Stimulated activated CD8-positive, alpha-beta memory T cell treated with anti-CD3 and anti-CD28 coated beads, Interleukin-15, amount 100 ng/mL, for 24 hours (primary cell): ENCODE results near the gene RFX2.
"Not testable (repeated sequence)": the region's sequence is repeated elsewhere in the genome, so short reads cannot be mapped to it uniquely, and the experiment has no call there.

ENCODE experiments used
- DNase-seq: peaks from one replicate; pipeline ENCODE4 v3.0.0-alpha.2; 2020; ENCODE audit warnings: low read depth

Gene RFX2

DNA sequence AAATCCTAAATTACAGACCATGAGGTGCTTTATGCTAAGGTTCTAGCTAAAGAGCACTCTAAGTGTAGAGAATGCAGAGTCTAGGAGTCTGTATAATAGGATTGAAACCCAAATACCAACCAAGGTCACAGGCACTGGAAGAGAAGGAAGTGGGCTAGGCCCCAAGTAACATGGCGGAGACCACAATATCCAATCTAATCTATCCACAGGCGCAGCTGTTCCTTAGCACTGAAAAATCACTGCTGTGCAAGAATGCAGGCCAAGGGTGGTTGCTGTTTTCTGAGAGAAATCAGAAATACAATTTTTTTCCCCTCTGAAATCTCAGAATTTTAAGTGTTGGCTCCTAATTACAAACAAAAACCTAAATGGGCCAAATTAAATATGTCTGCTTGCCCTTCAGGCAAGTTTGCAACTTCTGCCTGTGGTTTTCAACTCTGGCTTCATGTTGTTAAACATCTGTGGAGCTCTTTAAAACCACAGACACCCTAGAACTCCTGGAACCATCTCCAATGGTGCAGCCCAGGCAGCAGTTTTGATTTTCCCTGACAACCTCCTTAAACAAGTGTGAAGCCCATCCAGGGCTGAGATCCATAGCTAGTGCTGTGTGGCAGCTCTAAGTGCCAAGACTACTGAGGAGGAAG lies 138.5 kb downstream of the RFX2 start:
- DNase-seq: no peak

DNA sequence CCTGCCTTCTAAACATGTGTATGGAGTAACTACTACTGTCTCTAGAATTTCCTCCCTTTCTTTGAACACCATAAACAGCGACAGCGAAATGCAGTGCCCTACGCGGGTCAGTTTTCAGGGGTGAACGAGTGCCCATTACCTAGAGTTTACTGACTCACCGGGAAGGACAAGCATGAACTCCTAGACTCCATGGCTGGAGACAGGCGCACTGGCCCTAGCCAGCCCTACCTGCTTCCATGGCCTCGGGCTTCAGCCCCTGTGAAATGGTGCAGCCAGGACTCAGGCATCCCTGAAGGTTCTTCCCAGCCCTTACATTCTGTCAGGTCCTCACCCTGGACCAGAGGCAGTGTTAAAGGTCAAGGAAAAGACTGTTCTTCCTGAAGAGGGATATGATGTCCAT lies 140.8 kb downstream of the RFX2 start:
- no peak for DNase-seq

GRCh38 chr19:5968431-5969373 lies 141.6 kb downstream of the RFX2 start:
- no peak for DNase-seq

DNA sequence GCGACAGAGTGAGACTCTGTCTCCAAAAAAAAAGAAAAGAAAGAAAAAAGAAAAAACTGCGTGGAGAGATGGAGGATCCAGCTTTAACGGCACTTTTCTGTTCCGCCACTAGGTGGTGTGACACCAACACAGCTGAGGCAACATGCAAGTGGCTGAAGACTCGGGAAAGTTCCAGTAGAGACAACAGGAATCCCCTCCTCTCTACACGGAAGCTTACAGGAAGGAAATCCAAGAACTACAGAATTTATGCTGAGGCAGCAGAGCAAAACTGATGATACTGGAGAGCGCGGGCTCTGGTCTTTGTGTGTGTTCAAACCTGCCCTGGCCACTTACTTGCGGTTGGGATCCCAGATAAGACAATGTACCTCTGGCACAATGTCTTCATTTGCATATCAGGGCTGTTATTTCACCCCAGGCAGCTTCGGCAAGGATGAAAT lies 142.3 kb downstream of the RFX2 start:
- DNase-seq: no peak

GRCh38 chr19:5967571-5967970 lies 142.7 kb downstream of the RFX2 start:
- no peak for DNase-seq

DNA sequence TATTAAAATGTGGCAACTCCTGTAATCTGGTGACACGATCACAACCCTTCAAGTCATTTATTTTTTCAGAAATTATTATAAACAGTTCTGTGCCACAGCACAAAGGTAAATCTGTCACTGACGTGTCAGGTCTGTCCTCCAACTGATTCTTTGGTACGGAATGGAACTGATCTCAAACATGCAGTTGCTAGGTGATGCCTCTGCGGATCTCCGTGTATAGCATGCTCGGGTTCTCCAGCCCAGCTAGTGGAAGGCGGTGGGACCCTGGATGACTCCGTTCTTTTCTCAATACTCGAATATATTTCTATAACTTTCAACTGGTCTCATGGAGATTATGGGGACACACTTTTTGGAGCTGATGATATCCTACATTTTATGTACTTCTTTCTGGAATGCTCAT lies 143.4 kb downstream of the RFX2 start:
- DNase-seq: no peak

DNA sequence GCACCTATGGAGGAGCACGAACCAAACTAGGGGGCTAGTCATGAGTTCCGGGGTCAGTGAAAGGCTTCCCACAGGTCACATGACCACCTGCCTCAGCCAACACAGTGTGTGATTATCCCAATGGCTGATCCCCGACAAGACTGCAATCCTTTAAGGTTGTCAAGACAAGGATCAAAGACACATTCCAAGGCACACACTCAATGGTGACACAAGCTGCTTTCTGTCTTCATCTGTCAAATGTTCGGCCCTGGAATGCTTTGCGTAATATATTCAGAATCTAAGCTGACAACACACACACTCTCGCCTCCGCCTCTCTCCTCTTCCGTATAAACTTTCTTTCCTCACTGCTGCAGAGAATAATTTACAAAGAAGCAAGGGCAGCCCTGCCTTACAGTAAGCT lies 144.1 kb downstream of the RFX2 start:
- no peak for DNase-seq

DNA sequence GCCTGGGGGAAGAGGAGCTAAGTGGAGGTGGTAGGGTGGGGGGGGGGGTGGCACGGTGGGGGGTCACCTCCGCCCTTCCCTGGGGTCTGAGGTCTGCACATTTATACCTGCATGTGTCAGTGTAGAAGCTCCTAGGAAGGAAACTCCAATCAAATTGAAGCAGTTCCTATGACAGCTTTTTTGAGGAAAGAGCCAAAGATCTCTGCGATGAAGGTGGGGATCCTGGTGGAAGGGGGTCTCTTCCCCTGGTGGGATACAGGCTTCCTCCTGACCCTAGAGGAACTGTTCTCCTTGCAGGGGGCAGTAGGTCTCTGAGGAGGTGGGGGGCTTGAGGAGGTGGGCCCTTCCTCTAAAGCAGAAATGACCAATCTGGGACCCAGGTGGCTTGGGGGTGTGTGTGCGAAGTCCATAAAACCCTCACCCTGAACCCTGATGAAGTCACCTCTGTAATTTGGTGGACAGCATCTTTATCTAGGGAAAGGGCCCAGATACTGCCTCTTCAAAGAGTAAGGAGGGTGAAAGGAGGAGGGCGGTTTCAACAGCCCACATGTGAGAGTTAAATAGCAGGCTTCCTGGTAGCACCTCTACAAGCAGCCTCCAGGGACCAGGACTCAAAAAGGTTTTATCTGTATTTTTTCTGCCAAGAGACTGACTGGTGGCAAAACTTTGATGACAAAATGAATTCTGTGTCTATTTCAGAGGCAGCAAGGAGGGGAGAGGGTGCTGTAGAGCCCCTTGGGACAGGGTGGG lies 145.3 kb downstream of the RFX2 start:
- DNase-seq: no peak

GRCh38 chr19:5963855-5964254 lies 146.4 kb downstream of the RFX2 start:
- DNase-seq: no peak

DNA sequence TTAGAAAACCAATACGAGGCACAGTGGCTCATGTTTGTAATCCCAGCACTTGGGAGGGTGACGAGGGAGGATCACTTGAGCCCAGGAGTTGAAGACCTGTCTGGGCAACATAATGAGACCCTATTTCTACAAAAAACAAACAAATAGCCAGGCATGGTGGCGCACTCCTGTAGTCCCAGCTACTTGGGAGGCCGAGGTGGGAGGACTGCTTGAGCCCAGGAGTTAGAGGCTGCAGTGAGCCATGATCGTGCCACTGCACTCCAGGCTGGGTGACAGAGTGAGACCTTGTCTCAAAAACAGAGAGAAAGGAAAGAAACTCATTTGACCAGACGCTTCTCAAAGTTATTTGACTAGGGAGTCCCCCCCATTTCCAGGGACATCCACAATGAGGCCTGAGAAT lies 147.0 kb downstream of the RFX2 start:
- not testable (repeated sequence) for DNase-seq

DNA sequence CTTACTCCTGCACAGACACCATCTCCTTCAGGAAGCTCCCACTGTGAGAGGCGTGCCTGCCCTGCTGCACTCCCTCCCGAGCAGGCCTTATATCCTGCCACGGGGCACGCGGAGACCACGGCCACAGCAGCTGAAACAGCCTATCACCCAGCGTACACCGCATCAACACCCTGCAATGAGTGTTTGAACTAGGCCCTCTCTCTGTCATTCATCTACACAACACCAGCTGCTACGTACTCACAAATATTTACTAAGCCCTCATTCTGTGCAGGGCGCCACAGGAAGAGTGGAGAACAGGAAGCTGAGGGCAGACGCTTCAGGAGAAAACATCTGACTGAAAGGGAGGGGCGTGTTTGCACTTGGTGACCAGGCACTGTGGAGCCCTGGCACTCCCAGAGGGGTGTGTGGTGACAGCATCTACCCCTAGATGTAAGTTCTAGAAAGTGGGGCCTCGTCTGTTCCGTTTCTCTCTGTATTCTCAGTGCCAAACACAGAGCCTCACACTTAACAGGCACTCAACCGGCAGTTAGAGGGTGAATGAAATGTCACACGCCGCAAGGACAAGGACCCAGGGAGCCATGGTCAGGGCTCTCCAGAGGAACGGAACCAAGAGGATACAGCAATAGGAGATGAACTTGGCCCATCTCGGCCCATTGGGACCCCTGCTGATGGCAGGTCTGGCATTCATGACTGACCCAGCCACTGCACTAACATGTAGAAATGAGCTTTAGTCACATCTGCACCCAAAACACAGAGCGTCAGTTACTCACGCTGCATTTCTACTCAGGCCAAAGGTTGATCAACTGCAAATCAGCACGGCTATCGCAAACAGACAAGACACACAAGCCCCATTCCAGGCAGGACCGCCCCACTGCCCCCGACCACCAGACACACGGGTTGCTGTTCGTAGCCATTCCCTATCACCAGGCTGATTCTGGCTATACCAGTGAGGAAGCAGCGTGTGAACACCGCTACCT lies 148.0 kb downstream of the RFX2 start:
- no peak for DNase-seq

DNA sequence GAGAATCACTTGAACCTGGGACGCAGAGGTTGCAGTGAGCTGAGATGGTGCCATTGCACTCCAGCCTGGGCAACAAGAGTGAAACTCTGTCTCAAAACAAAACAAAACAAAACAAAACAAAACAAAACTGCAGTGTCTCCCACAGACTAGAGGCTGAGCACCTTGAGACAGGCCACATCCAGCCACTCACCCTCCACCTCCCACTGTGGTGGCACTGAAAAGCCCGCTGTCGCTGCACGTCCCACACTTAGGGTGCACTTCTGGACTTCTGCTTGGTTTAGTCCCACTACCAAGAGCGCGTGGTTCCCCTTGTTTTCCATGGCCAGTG lies 148.7 kb downstream of the RFX2 start:
- DNase-seq: not testable (repeated sequence)

DNA sequence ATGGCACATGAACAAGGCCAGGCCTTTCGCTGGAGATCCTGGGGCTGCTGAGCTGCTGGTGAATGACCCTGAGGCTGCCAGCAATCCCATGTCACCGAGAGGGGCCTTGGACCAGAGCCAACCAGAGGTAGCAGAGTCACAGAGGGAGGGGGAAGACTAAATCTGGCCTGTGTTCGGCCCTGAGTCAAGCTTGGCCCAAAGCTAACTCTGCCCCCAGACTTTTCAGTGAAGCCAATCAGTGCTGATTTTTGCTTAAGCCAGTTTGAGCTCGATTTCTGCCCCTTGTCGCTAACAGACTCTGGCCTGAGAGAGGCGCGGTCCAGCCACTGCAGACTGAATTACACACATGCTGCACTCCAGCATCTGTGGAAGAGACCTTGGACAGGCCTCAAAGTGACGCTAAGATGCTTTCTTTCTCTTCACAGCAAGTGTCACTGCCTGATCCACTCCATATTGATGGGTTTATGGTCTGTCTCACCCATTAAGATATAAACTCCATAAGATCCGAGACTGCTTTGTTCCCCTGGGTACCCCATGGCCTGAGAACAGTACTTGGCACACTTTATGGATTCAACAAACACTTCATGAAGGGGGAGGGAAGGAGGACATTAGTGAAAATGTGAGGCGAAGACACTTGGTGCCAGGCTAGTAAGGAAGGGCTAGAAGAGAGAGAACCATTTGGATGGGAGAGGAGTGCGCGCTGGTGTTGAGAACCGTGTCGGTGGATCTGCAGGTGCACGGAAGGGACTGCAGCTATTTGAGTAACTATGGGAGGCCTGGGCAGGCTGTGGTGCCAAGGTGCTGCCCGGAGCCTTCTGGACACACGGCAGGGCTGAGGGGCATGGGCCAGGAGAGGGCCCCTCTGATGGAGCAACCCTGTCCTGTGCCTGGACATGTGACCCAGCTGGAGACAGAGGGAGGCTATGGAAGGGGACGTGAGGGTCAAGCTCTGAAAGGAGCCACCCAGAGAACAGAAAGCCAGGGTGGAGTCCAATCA lies 150.0 kb downstream of the RFX2 start:
- DNase-seq: no peak

- DNase-seq: no peak
Measured at GRCh38 chr19:5959260-5960004, 150.9 kb downstream of the RFX2 start.

GRCh38 chr19:5958851-5959122 lies 151.5 kb downstream of the RFX2 start:
- no peak for DNase-seq

DNA sequence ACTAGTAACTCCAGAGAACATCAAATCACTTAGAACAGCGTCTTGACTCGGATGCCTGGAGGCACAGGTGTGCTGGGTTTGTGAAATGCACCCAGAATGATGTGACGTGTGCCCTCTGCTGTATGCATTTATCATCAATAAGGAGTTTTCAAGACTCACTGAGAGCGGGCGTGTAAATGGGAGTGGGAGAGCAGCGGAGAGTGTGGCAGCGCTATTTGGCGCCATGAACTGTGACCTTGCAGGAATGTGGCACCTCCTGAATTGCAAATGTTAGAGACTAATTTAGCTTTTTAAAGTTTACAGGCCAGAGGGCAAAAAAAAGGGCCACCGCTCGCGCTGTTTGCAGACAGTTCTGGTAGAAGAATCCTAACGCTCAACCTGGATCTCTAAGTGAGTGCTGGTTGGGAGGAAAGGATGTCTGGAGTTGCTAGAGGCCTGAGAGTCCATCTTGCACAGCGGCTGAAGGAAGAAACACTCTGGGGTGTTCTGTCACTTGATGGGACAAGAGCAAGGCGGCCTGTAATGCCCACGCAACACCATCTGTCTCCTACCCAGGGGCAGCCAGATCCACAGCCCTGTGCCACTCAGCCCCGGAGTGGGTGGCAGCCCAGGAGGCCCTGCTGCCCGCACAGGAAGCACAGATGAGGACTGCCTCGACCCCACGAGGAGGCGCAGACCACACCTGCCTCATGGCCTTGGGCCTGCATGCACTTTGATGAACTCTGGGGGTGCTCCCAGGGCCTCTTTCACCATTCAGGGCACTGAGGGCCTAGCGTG lies 152.0 kb downstream of the RFX2 start:
- no peak for DNase-seq

DNA sequence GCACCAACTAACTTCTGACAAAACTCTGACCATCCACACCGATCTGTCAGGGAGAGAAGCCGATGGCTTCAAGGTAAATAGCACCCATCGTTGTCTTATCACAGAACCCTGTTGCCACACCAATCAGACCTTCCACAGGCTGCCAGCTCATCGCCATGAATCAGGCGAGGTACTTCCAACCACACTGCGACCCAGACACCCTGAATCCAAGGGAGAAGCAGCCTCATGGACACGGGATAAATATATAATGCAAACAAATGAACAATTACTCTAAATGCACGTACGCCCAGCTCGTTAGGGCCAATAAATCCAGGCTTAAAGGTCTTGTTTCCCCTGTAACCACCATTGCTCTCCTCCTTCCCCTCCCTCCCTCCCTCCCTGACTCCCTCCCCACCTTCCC lies 153.1 kb downstream of the RFX2 start:
- no peak for DNase-seq

GRCh38 chr19:5956728-5957127 lies 153.6 kb downstream of the RFX2 start:
- no peak for DNase-seq

GRCh38 chr19:5956323-5956722 lies 154.0 kb downstream of the RFX2 start:
- no peak for DNase-seq
